WI38 (cell line): ENCODE data around the gene RTP5.
"Not testable (repeated sequence)": the region's sequence is repeated elsewhere in the genome, so short reads cannot be mapped to it uniquely, and the experiment has no call there.

Source experiments
- H3K4me3 ChIP-seq: 2 replicates; pipeline ENCODE4 v1.5.1; 2011; ENCODE audit warnings: low read depth, mild to moderate bottlenecking, control low read depth, low read length
- CTCF ChIP-seq: IDR thresholded peaks from 2 replicates; pipeline ENCODE4 v1.5.1; 2012; ENCODE audit warnings: low read depth, mild to moderate bottlenecking, control low read depth, low read length

Gene RTP5

DNA sequence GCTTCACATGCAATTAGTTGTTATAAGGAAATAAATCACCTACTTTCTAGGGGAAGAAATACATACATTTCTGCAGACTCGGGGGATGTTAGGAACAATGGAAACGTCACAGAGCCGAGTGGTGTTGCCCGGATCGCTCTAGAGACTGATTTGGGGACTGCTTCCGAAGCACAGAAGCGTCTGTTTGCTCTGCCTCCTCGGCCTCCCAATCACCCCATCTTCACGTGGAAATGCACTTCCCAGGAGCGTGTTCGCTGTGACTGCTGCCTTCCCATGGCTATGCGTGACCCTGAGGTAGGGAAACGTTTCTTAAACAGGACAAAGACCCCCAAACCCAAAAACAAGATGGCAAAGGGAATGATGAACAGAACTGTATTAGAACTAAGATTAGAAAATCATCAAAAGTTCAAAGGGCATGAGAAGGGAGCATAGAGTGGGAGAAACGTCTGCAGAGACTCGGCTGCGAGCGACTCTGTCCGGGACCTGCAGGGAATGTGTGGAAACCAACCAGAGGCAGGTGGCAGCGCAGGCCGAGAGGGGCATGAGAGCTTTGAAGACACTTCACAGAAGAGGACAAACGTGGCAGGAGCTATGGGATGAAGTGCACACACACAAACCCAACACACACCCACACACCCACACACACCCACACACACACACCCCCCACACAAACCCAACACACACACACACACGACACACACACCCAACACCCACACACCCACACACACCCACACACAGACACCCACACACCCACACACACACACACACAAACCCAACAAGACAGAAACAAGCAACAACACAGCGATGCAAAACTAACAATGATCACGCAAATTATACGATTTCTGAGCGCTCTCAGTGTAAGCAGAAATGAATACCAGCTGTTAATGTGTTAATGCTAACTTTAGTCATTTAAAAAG is 41.3 kb downstream of the RTP5 start:
- no peak for TF ChIP-seq CTCF

DNA sequence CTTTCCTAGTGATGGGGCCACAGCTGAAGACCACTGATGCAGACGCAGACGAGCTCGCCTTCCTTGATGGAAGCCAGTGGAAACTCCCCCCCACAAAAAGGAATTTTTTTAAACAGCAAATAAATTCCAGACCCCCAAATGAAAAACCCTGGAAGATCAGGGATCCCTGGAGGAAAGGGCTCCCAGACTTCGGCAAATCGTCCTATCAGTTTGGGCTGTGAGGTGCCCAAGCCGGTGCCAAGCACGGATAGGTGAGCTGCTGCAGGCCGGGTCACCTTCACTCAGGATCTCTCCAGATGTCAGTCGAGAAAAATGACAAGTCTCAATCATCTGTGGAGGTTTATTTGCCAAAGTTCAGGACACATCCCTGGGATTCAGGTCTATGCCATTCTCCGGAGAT is 42.0 kb downstream of the RTP5 start:
- no peak overlapping the region for H3K4me3 ChIP-seq
- TF ChIP-seq CTCF: no peak

More for the DNA sequence above, 41.3 kb downstream of the RTP5 start:
- H3K4me3 ChIP-seq: no peak overlapping the region

DNA sequence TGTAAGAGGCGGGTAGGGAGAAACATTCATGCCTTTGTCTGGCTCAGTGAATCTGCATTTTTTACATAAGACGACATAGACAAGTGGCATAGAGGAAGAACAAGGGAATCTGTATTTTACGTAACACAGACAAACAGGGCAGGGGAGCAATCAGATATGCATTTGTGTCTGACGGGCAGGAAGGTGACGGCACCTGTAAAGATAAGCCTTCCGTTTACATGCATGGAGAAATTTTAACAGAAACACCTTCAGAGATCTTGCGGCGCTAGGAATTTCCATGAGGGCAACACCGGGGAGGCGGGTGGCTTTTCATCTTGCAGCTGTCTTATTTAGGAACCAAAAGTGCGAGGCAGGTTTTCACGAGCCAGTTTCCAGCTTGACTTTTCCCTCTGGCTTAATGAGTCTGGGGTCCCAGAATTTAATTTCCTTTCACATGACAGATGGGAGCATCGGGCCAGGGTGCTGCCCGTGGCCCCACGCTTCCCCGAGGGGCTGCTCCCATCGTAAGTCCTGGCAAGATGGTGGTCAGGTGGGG is 42.6 kb downstream of the RTP5 start:
- no peak for TF ChIP-seq CTCF
- no peak overlapping the region for H3K4me3 ChIP-seq

- no peak overlapping the region for H3K4me3 ChIP-seq
- no peak for TF ChIP-seq CTCF
Measured at GRCh38 chr2:241913703-241914102, 44.2 kb downstream of the RTP5 start.

- TF ChIP-seq CTCF: no peak
Measured at GRCh38 chr2:241914542-241914941, 45.0 kb downstream of the RTP5 start.

DNA sequence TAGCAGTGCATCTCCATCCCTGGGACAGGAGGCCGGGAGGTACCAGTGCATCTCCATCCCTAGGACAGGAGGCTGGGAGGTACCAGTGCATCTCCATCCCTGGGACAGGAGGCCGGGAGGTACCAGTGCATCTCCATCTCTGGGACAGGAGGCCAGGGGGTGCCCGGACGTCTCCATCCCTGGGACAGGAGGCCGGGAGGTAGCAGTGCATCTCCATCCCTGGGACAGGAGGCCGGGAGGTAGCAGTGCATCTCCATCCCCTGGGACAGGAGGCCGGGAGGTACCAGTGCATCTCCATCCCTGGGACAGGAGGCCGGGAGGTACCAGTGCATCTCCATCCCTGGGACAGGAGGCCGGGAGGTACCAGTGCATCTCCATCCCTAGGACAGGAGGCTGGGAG is 52.1 kb downstream of the RTP5 start:
- H3K4me3 ChIP-seq: not testable (repeated sequence)

More at GRCh38 chr2:241914542-241914941, 45.0 kb downstream of the RTP5 start:
- no peak overlapping the region for H3K4me3 ChIP-seq

DNA sequence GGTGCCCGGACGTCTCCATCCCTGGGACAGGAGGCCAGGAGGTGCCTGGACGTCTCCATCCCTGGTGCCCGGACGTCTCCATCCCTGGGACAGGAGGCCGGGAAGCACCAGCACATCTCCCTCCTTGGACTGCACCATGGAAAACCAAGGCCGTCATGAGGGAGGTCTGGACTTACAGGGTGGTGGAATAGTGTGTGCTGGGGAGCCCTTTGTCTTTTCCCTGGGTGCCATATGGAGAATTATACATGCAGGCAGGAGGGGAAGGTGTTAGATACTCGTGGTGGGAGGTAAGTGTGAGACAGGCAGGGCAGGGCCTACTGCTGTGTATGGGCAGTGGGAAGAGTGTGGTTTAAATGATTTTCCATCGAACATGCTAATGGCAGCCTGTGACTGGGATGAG is 52.9 kb downstream of the RTP5 start:
- no peak overlapping the region for H3K4me3 ChIP-seq
- no peak for TF ChIP-seq CTCF

- H3K4me3 ChIP-seq: not testable (repeated sequence)
Measured at GRCh38 chr2:241922816-241923601, 53.5 kb downstream of the RTP5 start.
